HG03025 (cell line): Measurements from ENCODE around the gene ABLIM2.
"Not testable (repeated sequence)": the region's sequence is repeated elsewhere in the genome, so short reads cannot be mapped to it uniquely, and the experiment has no call there.

Experiments
- ATAC-seq: cut with Tn5 transposase; IDR thresholded peaks from one replicate; pipeline ENCODE4 v1.9.1; 2021; ENCODE audit warnings: mild to moderate bottlenecking, moderate library complexity; ENCODE audit not compliant: unreplicated experiment, low FRiP score

The ABLIM2 gene

GRCh38 chr4:7955393-7955792, 203.2 kb downstream of the ABLIM2 start:
- no peak for ATAC-seq

- ATAC-seq, result no peak
These were observed 206.0 kb downstream of the ABLIM2 start for GRCh38 chr4:7952615-7953014.

GRCh38 chr4:7950301-7951092, 208.1 kb downstream of the ABLIM2 start:
- no peak for ATAC-seq

DNA sequence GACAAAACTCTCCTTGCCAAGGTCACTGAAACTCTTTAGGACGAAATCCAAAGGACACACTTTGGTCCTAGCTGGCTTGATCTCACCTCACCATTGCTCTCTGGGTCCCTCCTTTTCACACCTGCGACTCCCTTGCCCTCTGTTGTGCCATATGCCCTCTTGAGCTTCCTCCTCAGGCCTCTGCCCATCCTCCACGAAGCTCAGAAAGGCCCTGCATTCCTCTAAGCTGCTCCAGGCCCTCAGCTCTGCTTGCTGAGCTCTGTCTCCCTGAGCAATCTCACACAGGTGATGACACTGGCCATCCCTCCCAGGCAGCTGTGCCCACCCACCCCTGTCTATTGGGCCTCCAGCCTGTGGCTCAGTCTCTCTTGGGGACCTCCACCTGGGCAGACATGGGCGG, 208.9 kb downstream of the ABLIM2 start:
- ATAC-seq, result no peak

GRCh38 chr4:7947927-7948326, 210.7 kb downstream of the ABLIM2 start:
- no peak for ATAC-seq

DNA sequence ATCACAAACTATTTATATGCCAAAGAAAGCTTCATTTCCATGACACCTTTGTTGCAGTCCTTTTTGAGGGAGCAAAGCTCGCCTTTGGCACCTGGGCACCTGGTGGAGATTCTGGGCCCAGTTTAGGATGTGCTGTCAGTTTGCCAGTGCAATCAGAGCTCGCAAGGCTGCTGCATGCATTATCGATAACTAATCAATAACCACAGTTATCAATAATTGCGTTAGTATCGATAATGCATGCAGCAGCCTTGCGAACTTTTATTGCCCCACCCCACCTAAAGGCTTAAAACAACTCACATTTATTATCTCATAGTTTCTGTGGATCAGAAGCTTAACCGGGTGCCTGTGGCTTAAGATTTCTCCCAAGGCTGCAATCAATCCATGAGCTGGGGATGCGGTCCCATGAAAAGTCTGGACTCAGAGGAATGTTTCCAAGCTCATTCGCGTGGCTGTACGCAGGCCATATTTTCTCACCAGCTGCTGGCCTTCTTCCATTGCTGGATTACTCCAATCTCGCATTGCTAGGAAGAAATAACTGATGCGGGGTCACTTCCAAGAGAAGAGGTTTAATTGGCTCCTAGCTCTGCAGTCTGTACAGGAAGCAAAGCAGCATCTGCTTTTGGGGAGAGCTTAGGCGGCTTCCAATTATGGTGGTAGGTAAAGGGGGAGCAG, 212.8 kb downstream of the ABLIM2 start:
- no peak for ATAC-seq

DNA sequence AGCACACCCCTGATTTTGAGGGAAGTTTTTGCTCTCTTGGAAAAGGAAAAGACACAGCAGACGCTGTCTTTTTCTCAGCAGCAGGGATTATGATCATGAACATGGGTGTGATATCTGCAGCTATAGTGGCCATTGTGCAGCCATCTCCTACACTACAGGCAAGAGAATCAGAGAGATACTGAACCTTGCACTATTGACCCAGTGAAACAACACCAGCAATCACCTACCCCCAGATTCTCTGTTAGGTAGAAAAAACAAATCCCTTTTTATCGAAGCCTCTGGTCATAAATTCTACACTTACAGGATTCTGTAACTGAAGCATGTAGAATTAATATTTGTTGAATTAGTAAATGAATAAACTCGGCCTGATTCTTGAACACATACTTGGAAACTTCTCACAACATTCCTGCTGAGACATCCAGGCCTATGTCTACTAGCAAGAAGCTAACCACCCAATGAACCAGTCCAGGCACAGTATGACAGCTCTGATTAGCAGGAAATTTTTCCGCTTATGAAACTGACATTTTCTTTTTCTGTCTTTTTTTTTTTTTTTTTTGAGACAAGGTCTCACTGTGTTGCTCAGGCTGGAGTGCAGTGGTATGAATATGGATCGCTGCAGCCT, 213.9 kb downstream of the ABLIM2 start:
- no peak for ATAC-seq

GRCh38 chr4:7943688-7944087, 214.9 kb downstream of the ABLIM2 start:
- ATAC-seq, result not testable (repeated sequence)

- ATAC-seq, result no peak
These were observed 215.4 kb downstream of the ABLIM2 start for GRCh38 chr4:7943211-7943610.

DNA sequence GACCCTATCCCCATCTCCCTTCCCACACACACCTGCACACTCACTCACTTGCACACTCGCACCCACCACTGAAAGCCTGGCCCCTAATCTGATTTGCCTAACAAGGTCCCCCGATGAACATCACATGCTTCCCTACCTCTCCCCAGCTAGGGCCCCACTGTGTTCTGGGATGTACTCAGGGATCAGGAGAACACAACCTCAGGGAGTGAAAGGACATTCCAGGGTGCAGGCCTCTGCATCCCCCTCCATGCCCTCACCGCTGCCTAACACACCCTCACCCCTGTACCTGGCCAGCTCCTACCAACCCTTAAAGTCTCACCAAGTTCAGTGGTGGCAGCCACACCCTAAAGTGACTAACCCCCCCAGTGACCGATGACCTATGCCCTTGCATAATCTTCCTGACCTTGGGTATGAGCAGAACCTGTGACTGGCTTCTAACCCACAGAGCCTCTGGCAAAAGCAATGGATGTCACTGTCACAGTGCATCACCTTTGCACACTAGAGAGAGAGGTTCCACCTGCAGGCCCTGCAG, 216.6 kb downstream of the ABLIM2 start:
- ATAC-seq, result no peak

- ATAC-seq, result no peak
These were observed 217.3 kb downstream of the ABLIM2 start for GRCh38 chr4:7941111-7941964.

- peak; percentile 75 for ATAC-seq
These were observed 219.1 kb downstream of the ABLIM2 start, which contains the start of gene AFAP1 for GRCh38 chr4:7939377-7940108. Gene AFAP1, minus strand, starts transcription at chr4:7939861. Its CDS starts 67,783 bp downstream, at chr4:7872078.

GRCh38 chr4:7938609-7939376, 219.8 kb downstream of the ABLIM2 start:
- no peak for ATAC-seq

DNA sequence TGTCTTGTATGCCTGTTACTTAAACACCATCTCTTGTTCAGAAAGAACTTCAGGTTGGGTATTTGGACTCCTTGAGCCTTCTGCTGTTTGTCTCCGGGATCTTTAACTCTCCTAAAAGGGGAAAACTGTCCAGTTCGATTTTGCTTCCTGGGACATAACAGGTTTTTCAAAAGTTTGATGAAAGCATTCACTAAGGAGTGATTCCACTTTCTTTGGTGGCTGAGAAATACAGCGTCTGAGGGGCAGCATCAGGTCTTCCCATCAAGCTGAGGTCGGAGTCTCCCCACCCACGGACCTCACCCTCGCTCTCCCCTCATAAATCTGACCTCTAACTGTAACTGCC, 220.4 kb downstream of the ABLIM2 start:
- ATAC-seq, result no peak

DNA sequence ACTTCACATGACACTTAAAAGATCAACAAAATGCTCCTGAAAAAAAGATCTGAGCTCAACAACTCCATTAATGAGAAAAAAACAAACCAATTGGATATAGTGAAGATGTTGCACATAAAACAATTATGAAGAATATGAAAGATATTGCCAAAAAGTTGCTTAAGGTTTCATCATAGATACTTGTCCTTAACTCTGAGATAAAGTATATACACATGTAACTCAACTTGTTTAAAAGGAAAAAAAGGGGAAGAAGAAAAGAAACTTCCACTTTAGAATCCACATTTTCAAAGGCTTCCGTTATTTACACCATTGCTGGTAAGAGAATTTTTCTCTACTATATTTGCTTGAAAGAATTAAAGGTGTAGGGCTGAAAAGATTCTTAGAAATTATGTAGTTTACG, 221.6 kb downstream of the ABLIM2 start:
- ATAC-seq, result no peak

DNA sequence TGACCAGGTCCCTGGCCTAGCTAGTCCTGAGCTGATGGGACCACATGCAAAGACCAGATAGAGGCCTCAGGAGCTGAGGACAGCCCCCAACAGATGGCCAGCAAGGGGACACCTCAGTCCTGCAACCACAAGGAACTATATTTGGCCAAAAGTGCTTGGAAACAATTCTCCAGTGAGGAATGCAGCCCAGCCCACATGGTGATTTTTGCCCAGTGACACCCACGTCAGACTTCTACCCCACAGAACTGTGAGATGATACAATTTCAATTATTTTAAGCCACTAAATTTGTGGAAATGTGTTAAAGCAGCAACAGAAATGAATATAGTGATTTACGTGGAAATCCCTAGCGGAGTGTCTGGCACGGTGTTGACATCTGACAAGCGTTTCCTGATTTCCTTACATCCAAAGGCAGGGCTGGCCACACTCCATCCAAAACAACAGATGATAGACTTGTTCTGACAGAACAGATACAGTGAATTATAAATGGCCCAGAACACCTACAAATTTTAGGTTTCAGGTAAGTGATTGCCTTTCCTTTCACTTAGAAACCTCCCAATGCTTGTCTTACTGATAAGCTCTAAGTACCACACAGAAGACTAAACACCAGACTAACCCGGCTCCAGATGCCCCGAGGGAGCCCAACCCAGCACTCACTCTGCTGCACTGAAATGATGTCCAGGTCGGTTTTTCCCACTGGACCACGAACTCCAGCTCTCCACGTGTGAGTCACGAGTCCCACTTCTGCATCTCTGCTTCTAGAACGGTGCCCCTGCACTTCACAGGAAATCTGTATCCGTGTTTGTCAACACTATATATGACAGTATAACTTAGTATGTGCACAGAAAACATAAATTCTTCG, 224.7 kb downstream of the ABLIM2 start:
- no peak for ATAC-seq

DNA sequence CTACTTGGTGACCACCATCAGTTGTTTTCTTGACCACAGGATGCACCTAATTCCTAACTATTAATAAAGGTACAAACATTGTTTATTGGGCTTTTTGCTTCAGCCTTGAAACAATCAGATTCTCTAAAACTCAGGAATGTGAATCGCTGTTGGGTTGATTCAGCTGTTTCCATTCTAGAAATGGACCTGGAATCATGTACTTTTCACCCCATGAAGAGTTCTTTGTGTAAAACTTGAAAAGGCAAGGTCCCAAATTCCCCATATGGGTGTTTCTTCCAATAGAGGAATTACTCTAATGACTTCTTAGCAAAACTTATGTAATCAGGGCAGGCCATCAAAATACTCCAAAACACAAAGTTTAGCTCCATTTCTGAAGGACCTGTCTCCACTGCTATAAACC, 226.3 kb downstream of the ABLIM2 start:
- ATAC-seq, result no peak
